HEK293 (cell line): ENCODE measurements around the gene MARK2.

Source experiments
- CTCF ChIA-PET: fragments of 350-600 bp; formaldehyde crosslinking; extraction: SDS; loops from one replicate; lab custom pipeline; 2021; ENCODE audit warnings: antibody characterized with exemption; lab: Yijun Ruan, JAX
- POLR2A ChIA-PET: fragments of 300-600 bp; formaldehyde crosslinking; extraction: SDS; loops from one replicate; lab custom pipeline; 2020; ENCODE audit warnings: antibody characterized with exemption, inconsistent platforms; lab: Yijun Ruan, JAX
- H3K27ac ChIP-seq: fragments of 200-500 bp; sonication (Bioruptor generic); 2 replicates; pipeline ENCODE4 v1.5.1; 2014; ENCODE audit warnings: low read depth, low read length, control low read depth, inconsistent platforms; ENCODE audit errors: extremely low read depth
- H3K36me3 ChIP-seq, 2 experiments: fragments of 200-500 bp in 1 of 2; sonication (Bioruptor generic) in 1 of 2; 1 replicate in 1 of 2; 2 replicates in 1 of 2; pipeline ENCODE4 v1.5.1; 2014 to 2017; ENCODE audit warnings: inconsistent platforms in 2 of 2, low read length in 2 of 2; ENCODE audit not compliant: control insufficient read depth in 2 of 2, insufficient read depth in 1 of 2
- H3K4me1 ChIP-seq: fragments of 200-500 bp; sonication (Bioruptor generic); 2 replicates; pipeline ENCODE4 v1.5.1; 2014; ENCODE audit warnings: mild to moderate bottlenecking, low read length, inconsistent platforms; ENCODE audit not compliant: control insufficient read depth, insufficient read depth
- H3K4me3 ChIP-seq: 2 replicates; pipeline ENCODE4 v1.5.1; 2011; ENCODE audit warnings: low read depth, mild to moderate bottlenecking, control low read depth, low read length, moderate library complexity
- H3K9me3 ChIP-seq: fragments of 200-500 bp; sonication (Bioruptor generic); 2 replicates; pipeline ENCODE4 v1.5.1; 2014; ENCODE audit warnings: low read depth, low read length, inconsistent platforms; ENCODE audit not compliant: control insufficient read depth, insufficient read depth
- BCL11B ChIP-seq: fragments of 450-650 bp; formaldehyde crosslinking; IDR thresholded peaks from 2 replicates; pipeline ENCODE4 v1.5.1; 2016; ENCODE audit warnings: low read depth, missing biosample characterization, missing genetic modification characterization
- RBAK ChIP-seq: fragments of 450-650 bp; formaldehyde crosslinking; IDR thresholded peaks from 2 replicates; pipeline ENCODE4 v1.5.1; 2016; ENCODE audit warnings: missing biosample characterization, missing genetic modification characterization
- SETDB1 ChIP-seq: IDR thresholded peaks from one replicate; pipeline ENCODE4 v1.6.1; 2017; ENCODE audit warnings: mild to moderate bottlenecking, low read length, moderate library complexity, mixed read lengths; ENCODE audit not compliant: insufficient read length
- SP7 ChIP-seq: fragments of 450-650 bp; formaldehyde crosslinking; IDR thresholded peaks from 2 replicates; pipeline ENCODE4 v1.5.1; 2016; ENCODE audit warnings: missing biosample characterization, missing genetic modification characterization
- ZBTB7A ChIP-seq: fragments of 450-650 bp; formaldehyde crosslinking; IDR thresholded peaks from 2 replicates; pipeline ENCODE4 v1.5.1; 2016; ENCODE audit warnings: low read depth, missing biosample characterization, missing genetic modification characterization
- ZFHX2 ChIP-seq: fragments of 450-650 bp; formaldehyde crosslinking; conservative IDR thresholded peaks from 2 replicates; pipeline ENCODE4 v1.5.1; 2016; ENCODE audit warnings: missing biosample characterization, missing genetic modification characterization
- ZNF114 ChIP-seq: fragments of 450-650 bp; formaldehyde crosslinking; IDR thresholded peaks from 2 replicates; pipeline ENCODE4 v1.5.0; 2017; ENCODE audit warnings: missing biosample characterization, missing genetic modification characterization
- ZNF133 ChIP-seq: fragments of 450-650 bp; formaldehyde crosslinking; IDR thresholded peaks from 2 replicates; pipeline ENCODE4 v1.5.1; 2016; ENCODE audit warnings: missing biosample characterization, missing genetic modification characterization
- ZNF561 ChIP-seq: fragments of 450-650 bp; IDR thresholded peaks from 2 replicates; pipeline ENCODE4 v1.5.1; 2018; ENCODE audit warnings: missing biosample characterization, missing genetic modification characterization, borderline replicate concordance
- ZNF610 ChIP-seq: fragments of 450-650 bp; formaldehyde crosslinking; IDR thresholded peaks from 2 replicates; pipeline ENCODE4 v1.5.1; 2016; ENCODE audit warnings: missing biosample characterization, missing genetic modification characterization, borderline replicate concordance
- ZNF664 ChIP-seq: fragments of 450-650 bp; formaldehyde crosslinking; IDR thresholded peaks from 2 replicates; pipeline ENCODE4 v1.5.1; 2016; ENCODE audit warnings: missing biosample characterization, missing genetic modification characterization
- ZNF670 ChIP-seq: fragments of 450-650 bp; formaldehyde crosslinking; IDR thresholded peaks from 2 replicates; pipeline ENCODE4 v1.5.1; 2016; ENCODE audit warnings: missing biosample characterization, missing genetic modification characterization, low read depth
- ZNF707 ChIP-seq: fragments of 450-650 bp; formaldehyde crosslinking; IDR thresholded peaks from 2 replicates; pipeline ENCODE4 v1.5.1; 2016; ENCODE audit warnings: missing biosample characterization, missing genetic modification characterization
- ZNF792 ChIP-seq: fragments of 450-650 bp; formaldehyde crosslinking; IDR thresholded peaks from 2 replicates; pipeline ENCODE4 v1.5.1; 2016; ENCODE audit warnings: missing biosample characterization, missing genetic modification characterization
- ZSCAN30 ChIP-seq: fragments of 450-650 bp; IDR thresholded peaks from 2 replicates; pipeline ENCODE4 v1.5.1; 2018; ENCODE audit warnings: missing biosample characterization, mild to moderate bottlenecking, missing genetic modification characterization, moderate library complexity
- TF ChIP-seq, protein P1 (sequence below): fragments of 450-650 bp; formaldehyde crosslinking; IDR thresholded peaks from 2 replicates; pipeline ENCODE4 v1.5.1; 2016; ENCODE audit warnings: missing biosample characterization, missing genetic modification characterization
- TF ChIP-seq, protein P2 (sequence below): fragments of 450-650 bp; formaldehyde crosslinking; IDR thresholded peaks from 2 replicates; pipeline ENCODE4 v1.5.1; 2017; ENCODE audit warnings: missing biosample characterization, missing genetic modification characterization
- TF ChIP-seq, protein P3 (sequence below): fragments of 450-650 bp; formaldehyde crosslinking; IDR thresholded peaks from 2 replicates; pipeline ENCODE4 v1.5.1; 2017; ENCODE audit warnings: missing biosample characterization, missing genetic modification characterization
- TF ChIP-seq, protein P4 (sequence below): fragments of 450-650 bp; formaldehyde crosslinking; IDR thresholded peaks from 2 replicates; pipeline ENCODE4 v1.5.1; 2016; ENCODE audit warnings: missing biosample characterization, missing genetic modification characterization
- TF ChIP-seq, protein P5 (sequence below): fragments of 450-650 bp; formaldehyde crosslinking; IDR thresholded peaks from 2 replicates; pipeline ENCODE4 v1.5.1; 2016; ENCODE audit warnings: missing biosample characterization, missing genetic modification characterization
- TF ChIP-seq, protein P6 (sequence below): fragments of 450-650 bp; formaldehyde crosslinking; IDR thresholded peaks from 2 replicates; pipeline ENCODE4 v1.5.1; 2016; ENCODE audit warnings: missing biosample characterization, missing genetic modification characterization

MARK2 gene

DNA sequence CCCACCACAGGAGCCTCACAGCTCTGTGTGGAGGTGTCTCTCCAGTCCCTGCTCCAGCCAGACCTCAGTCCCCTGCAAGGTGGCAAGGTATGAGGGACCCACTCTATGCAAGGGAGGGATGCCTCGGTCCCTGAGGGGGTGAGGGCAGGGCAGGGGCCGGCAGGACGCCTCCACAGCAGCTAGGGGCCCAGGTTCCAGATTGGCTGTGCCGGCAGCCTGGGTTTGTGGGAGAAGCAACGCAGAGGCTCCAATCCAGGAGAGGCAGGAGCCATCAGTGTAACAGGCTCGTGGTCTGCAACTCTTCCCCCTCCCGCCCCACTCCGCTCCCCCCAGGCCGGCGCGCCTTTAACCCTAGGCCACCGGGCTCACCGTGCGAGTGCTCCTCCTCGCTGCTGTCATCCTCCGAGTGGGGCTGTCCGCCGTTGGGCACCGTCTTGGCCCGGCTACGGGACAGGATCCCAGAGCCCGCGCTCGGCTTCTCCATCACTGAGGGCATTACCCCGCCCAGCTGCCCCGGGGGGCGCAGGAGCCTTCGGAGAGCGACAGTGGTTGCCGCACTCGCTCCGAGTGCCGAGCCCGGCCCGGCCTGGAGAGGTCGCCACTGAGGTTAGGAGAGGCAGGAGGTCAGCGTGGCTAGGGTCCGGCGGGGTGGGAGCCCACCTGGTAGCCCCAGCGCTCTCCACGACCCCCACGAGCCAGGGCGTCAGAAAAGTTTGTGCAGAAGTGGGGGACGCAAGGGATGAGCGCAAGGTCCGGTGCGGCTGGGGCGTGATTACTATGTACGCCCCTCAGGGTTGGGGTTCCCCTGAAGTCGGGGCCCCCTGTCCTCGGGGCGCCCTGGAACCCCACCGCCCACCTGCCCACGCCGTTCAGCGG is 77.3 kb downstream of the MARK2 start:
- Histone ChIP-seq H3K9me3 (no peaks in the 10 kb centered on the region), H3K4me3 (peak overlapping the region; percentile 47), H3K36me3 (peaks cover 0 to 15% of the 10 kb centered on the region in 2 experiments; a peak in 1 of 3 replicates), H3K27ac (peak overlapping the region; percentile 39; the same call in 1 of the 2 replicates), H3K4me1 (peaks cover 4% of the 10 kb centered on the region)
- ChIA-PET CTCF (interaction anchor here (0.6 to 4.2 kb wide), 7 partner anchors 19 to 54 kb away, joined by 3 to 17 read pairs (median 5); no protein-coding TSS in a partner anchor), POLR2A (interaction anchor here (0.6 to 1.9 kb wide), 4 partner anchors 30 to 79 kb away, joined by 3 to 9 read pairs (median 4); partner anchors contain the start of gene MARK2)
- no peak for TF ChIP-seq RBAK (tag by site-specific recombination)
- TF ChIP-seq ZNF133 = no peak
- TF ChIP-seq SETDB1 = no peak
- no peak for TF ChIP-seq ZNF670 (tag by site-specific recombination)
- TF ChIP-seq, protein P1, sequence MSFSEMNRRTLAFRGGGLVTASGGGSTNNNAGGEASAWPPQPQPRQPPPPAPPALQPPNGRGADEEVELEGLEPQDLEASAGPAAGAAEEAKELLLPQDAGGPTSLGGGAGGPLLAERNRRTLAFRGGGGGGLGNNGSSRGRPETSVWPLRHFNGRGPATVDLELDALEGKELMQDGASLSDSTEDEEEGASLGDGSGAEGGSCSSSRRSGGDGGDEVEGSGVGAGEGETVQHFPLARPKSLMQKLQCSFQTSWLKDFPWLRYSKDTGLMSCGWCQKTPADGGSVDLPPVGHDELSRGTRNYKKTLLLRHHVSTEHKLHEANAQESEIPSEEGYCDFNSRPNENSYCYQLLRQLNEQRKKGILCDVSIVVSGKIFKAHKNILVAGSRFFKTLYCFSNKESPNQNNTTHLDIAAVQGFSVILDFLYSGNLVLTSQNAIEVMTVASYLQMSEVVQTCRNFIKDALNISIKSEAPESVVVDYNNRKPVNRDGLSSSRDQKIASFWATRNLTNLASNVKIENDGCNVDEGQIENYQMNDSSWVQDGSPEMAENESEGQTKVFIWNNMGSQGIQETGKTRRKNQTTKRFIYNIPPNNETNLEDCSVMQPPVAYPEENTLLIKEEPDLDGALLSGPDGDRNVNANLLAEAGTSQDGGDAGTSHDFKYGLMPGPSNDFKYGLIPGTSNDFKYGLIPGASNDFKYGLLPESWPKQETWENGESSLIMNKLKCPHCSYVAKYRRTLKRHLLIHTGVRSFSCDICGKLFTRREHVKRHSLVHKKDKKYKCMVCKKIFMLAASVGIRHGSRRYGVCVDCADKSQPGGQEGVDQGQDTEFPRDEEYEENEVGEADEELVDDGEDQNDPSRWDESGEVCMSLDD (tag by site-specific recombination) = peak; percentile 97
- TF ChIP-seq ZNF561 = peak; percentile 32; the same call in 1 of the 2 replicates
- TF ChIP-seq ZNF792 (tag by site-specific recombination) = no peak
- TF ChIP-seq ZFHX2 = no peak
- no peak for TF ChIP-seq ZNF610 (tag by site-specific recombination)
- no peak for TF ChIP-seq ZNF707 (tag by site-specific recombination)
- TF ChIP-seq, protein P2, sequence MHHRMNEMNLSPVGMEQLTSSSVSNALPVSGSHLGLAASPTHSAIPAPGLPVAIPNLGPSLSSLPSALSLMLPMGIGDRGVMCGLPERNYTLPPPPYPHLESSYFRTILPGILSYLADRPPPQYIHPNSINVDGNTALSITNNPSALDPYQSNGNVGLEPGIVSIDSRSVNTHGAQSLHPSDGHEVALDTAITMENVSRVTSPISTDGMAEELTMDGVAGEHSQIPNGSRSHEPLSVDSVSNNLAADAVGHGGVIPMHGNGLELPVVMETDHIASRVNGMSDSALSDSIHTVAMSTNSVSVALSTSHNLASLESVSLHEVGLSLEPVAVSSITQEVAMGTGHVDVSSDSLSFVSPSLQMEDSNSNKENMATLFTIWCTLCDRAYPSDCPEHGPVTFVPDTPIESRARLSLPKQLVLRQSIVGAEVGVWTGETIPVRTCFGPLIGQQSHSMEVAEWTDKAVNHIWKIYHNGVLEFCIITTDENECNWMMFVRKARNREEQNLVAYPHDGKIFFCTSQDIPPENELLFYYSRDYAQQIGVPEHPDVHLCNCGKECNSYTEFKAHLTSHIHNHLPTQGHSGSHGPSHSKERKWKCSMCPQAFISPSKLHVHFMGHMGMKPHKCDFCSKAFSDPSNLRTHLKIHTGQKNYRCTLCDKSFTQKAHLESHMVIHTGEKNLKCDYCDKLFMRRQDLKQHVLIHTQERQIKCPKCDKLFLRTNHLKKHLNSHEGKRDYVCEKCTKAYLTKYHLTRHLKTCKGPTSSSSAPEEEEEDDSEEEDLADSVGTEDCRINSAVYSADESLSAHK (tag by site-specific recombination) = no peak
- TF ChIP-seq, protein P3, sequence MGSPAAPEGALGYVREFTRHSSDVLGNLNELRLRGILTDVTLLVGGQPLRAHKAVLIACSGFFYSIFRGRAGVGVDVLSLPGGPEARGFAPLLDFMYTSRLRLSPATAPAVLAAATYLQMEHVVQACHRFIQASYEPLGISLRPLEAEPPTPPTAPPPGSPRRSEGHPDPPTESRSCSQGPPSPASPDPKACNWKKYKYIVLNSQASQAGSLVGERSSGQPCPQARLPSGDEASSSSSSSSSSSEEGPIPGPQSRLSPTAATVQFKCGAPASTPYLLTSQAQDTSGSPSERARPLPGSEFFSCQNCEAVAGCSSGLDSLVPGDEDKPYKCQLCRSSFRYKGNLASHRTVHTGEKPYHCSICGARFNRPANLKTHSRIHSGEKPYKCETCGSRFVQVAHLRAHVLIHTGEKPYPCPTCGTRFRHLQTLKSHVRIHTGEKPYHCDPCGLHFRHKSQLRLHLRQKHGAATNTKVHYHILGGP (tag by site-specific recombination) = no peak
- TF ChIP-seq ZNF114 (tag by site-specific recombination) = no peak
- TF ChIP-seq ZBTB7A (tag by site-specific recombination) = peak; percentile 70; the same call in 1 of the 2 replicates
- no peak for TF ChIP-seq ZNF664 (tag by site-specific recombination)
- peak; percentile 18; the same call in 1 of the 2 replicates for TF ChIP-seq SP7 (tag by site-specific recombination)
- TF ChIP-seq, protein P4, sequence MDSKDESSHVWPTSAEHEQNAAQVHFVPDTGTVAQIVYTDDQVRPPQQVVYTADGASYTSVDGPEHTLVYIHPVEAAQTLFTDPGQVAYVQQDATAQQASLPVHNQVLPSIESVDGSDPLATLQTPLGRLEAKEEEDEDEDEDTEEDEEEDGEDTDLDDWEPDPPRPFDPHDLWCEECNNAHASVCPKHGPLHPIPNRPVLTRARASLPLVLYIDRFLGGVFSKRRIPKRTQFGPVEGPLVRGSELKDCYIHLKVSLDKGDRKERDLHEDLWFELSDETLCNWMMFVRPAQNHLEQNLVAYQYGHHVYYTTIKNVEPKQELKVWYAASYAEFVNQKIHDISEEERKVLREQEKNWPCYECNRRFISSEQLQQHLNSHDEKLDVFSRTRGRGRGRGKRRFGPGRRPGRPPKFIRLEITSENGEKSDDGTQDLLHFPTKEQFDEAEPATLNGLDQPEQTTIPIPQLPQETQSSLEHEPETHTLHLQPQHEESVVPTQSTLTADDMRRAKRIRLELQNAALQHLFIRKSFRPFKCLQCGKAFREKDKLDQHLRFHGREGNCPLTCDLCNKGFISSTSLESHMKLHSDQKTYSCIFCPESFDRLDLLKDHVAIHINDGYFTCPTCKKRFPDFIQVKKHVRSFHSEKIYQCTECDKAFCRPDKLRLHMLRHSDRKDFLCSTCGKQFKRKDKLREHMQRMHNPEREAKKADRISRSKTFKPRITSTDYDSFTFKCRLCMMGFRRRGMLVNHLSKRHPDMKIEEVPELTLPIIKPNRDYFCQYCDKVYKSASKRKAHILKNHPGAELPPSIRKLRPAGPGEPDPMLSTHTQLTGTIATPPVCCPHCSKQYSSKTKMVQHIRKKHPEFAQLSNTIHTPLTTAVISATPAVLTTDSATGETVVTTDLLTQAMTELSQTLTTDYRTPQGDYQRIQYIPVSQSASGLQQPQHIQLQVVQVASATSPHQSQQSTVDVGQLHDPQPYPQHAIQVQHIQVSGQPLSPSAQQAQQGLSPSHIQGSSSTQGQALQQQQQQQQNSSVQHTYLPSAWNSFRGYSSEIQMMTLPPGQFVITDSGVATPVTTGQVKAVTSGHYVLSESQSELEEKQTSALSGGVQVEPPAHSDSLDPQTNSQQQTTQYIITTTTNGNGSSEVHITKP = 0 out of 2 replicates have a peak, but pooled peaks have one; percentile 18
- TF ChIP-seq BCL11B (tag by site-specific recombination) = 0 out of 2 replicates have a peak, but pooled peaks have one; percentile 31
- TF ChIP-seq ZSCAN30 (tag by site-specific recombination) = 0 out of 2 replicates have a peak, but pooled peaks have one; percentile 52
- TF ChIP-seq, protein P5, sequence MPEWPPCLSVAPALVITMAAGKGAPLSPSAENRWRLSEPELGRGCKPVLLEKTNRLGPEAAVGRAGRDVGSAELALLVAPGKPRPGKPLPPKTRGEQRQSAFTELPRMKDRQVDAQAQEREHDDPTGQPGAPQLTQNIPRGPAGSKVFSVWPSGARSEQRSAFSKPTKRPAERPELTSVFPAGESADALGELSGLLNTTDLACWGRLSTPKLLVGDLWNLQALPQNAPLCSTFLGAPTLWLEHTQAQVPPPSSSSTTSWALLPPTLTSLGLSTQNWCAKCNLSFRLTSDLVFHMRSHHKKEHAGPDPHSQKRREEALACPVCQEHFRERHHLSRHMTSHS (tag by site-specific recombination) = no peak
- TF ChIP-seq, protein P6, sequence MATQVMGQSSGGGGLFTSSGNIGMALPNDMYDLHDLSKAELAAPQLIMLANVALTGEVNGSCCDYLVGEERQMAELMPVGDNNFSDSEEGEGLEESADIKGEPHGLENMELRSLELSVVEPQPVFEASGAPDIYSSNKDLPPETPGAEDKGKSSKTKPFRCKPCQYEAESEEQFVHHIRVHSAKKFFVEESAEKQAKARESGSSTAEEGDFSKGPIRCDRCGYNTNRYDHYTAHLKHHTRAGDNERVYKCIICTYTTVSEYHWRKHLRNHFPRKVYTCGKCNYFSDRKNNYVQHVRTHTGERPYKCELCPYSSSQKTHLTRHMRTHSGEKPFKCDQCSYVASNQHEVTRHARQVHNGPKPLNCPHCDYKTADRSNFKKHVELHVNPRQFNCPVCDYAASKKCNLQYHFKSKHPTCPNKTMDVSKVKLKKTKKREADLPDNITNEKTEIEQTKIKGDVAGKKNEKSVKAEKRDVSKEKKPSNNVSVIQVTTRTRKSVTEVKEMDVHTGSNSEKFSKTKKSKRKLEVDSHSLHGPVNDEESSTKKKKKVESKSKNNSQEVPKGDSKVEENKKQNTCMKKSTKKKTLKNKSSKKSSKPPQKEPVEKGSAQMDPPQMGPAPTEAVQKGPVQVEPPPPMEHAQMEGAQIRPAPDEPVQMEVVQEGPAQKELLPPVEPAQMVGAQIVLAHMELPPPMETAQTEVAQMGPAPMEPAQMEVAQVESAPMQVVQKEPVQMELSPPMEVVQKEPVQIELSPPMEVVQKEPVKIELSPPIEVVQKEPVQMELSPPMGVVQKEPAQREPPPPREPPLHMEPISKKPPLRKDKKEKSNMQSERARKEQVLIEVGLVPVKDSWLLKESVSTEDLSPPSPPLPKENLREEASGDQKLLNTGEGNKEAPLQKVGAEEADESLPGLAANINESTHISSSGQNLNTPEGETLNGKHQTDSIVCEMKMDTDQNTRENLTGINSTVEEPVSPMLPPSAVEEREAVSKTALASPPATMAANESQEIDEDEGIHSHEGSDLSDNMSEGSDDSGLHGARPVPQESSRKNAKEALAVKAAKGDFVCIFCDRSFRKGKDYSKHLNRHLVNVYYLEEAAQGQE (tag by site-specific recombination) = no peak
